COLO668 (cell line): ENCODE data around the gene SFRP5.

Source experiments
- DNase-seq: peaks from one replicate; lab custom pipeline; 2025; ENCODE audit not compliant: unreplicated experiment; lab: John Stamatoyannopoulos, UW

SFRP5 gene

DNA sequence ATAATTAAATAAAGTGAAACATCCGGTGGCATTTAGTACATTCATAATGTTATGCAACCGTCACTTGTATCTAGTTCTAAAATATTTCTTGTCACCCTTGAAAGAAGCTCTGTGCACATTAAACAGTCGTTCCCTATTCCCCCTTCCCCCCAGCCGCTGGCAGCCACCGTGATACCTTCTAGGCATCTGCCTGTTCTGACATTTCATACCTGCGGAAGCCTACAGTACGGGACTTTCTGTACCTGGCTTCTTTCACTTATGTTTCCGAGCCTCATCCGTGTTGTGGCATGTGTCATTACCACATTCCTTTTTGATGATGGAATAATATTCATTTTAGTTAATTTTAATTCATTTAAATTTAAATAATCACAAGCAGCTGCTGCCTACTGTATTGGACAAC, 13.9 kb upstream of the SFRP5 start:
- no peak for DNase-seq

- DNase-seq: no peak
Observed at GRCh38 chr10:97785231-97785630, 13.4 kb upstream of the SFRP5 start.

DNA sequence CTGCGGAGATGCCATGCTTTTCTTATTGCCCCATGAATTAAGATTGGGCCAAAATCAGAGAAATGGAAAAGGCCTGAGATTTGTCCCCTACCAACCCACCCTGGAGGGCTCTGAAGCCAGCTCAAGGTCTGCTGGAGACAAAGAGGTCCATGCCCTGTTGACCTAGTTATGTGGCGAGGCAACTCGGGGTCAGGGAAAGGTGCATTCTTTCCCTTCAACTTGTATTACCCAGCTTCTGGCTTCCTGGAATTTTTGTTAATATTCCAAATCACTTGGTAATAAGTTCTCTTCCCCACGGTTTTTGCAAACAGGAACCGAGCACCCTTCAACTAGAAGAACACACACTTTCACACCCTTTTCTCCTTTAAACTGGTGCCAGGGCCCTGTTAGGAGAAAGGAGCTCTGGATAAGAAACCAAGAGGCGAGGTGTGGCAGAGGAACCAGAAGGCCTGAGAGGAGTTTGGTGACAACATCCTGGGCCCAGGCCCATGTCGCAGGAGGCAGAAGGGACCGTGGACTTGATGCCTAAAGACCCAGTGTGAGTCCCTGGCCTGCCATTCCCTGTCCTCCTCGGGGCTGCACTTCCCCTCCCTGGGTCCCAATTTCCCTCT, 12.5 kb upstream of the SFRP5 start:
- DNase-seq: no peak

- no peak for DNase-seq
Observed at GRCh38 chr10:97782455-97783228, 10.8 kb upstream of the SFRP5 start.

- no peak for DNase-seq
Observed at GRCh38 chr10:97781618-97782331, 10.0 kb upstream of the SFRP5 start.

DNA sequence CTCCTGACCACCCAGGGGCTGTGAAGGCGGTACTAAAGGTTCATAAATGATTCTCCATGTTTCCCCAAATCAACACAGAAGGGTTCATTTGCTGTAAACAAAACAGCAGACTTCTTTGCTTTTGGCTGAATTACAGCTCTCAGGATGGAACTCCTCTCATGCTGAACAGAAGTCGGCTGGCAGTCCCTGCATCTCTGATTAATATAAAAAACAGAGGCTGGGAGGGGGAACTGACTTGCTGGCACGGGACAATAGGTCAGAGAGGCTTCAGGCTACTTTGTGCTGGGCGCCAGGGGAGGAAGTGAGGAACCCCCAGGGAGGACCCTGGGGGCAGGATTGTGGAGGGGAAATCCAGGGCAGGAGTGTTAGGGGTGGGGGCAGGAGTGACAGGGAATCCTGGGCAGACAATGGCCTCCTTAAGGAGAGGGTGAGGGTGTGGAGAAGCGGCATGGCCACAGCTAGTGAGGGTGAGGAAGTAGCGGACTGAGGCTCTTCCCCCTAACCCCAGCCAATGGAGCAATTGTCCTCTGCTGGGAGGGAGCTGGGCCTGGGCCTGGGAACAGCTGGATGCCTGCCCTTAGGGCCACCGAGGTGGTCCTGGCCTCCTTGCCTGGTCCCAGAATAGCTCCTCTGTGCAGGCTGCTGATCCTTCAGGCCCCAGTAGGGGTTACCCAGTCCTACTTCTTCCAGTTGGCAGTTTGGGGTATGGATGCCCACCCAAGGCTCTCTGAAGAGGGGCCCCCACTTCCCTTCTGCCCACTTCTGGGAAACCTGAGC, 9.2 kb upstream of the SFRP5 start:
- no peak for DNase-seq

GRCh38 chr10:97779975-97780374, 8.2 kb upstream of the SFRP5 start:
- no peak for DNase-seq

GRCh38 chr10:97779492-97779891, 7.7 kb upstream of the SFRP5 start:
- DNase-seq: no peak

DNA sequence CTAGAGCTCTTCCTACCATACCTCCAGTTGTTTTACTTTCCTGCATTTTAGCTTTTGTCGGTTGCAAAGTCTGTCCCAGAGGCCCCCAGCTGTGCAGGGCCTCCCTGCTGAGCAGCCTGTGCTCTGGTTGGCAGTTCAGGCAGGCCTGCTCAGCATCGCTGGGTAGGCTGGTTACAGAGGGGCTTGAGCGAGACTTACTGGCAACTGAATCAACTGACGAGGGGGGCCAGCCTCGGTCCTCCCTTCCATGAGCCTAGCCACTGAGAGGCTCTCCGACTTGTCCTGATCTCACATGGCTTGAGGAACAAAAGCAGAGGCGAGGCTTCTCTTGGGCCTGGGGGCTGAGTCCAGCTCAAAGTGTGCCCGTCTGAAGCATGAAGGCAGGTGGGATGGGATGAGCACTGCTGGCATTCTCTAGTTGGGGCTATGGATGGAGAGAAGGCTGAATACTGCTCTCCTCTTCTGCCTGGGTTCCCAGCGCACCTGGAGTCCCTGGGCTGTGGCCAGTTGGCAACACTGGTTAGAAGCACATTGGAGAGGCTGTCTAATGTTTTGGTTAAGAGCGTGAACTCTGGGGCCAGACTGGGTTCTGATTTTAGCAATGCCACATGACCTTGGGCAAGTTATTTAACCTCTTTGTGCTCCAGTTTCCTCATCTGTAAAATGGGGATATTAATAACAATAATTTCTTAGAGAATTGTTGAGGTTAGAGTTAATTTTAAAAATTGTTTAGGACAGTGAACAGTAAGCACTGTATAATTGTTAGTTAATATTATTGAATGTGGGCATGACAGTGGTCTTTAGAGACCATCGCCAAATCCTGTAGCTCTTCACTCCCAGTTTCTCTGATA, 6.9 kb upstream of the SFRP5 start:
- DNase-seq: no peak

DNA sequence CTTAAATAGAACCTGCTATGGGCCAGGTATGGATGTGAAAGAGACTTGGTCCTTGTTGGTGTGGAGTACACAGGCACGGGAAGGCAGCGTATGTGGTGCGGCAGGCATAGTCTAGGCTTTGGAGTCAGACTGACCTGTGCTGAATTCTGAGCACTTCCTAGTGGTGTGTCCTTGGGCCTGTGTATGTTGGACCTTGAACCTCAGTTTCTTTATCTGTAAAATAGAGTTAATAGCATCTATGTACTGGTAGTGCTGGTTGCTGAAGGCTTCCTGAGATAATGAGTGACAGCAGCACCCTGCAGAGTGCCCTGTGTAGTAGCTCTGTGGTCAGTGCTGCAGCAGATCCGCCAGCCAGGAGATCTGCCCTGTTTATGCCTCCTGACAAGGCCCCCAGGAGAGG, 5.3 kb upstream of the SFRP5 start:
- no peak for DNase-seq

DNA sequence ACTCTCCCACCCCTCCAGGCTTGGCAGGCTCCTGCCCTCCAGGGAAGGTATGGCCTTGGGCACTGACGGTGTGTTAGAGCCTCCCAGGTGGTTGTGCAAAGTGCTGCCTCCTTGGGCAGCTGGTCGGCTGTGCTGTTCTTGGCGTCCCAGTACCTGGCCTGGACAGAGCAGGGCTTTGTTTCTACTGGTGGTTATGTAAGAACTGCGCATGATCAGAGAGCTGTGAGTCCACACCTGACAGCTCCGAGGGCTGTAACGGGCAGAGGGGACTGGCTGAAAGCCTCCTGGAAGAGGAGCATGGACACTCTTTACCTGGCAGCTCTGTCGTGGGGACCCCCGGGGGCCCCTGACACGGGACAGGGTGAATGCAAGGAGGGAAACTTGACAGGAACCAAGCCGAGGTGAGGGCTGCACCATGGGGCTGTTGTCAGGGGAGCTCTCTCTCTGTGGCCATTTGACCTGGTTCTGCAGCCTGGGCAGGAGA, 3.1 kb upstream of the SFRP5 start:
- no peak for DNase-seq

DNA sequence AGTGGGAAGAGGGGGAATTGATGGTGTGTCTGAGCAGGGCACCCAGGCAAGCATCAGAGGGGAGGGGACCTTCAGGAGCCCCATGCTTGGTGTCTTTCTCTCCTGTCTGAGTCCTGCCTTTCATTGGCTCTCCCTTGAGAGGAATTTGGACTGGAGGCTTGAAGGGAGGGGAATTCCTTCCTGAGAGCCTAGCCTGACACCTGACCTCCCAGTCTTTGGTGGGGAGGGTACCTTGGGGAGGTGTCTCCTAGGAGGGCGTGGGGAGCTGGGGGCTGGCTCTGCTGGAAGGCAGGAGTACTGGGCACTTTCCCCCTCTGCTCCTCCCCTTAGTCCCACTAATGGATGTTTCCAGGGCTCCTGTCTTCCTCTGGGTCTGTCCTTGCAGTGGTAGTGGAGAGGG, 1.3 kb upstream of the SFRP5 start:
- DNase-seq: no peak

DNA sequence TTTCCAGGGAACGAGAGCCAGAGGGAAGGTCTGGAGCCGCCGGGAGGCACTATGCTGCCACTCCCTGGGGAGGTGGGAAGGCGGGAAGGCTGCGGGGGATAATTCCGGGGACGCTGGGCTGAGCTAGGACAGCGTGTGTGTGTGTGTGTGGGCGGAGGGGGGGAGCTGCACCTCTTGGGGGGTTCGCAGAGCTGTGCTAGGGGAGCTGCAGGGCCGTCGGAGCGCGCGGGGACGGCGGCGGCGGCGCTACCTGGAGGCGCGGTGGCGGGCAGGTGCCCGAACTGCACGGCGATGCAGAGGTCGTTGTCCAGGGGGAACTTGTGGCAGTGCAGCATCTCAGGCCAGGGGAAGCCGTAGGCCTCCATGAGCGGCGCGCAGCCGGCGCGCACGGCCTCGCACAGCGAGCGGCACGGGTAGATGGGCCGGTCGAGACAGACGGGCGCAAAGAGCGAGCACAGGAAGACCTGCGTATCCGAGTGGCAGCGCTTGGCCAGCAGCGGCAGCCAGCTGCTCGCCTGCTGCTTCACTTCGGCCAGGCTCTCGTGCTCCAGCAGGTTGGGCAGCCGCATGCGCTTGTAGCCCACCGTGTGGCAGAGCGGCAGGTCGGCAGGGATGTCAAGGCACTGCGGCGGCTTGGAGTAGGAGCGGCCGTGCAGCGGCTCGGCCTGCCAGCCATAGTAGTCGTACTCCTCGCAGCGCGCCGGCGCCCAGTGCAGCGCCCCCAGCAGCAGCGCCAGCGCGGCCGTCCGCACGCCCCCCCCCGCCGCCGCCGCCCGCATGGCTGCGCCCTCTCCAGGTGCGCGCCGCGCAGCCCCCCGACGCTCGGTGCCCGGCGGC, 526 bp downstream of the SFRP5 start:
- peak; percentile 43 for DNase-seq

- DNase-seq: no peak
Observed at GRCh38 chr10:97770255-97770654, 1.5 kb downstream of the SFRP5 start.

- no peak for DNase-seq
Observed at GRCh38 chr10:97768322-97769315, 3.2 kb downstream of the SFRP5 start.

DNA sequence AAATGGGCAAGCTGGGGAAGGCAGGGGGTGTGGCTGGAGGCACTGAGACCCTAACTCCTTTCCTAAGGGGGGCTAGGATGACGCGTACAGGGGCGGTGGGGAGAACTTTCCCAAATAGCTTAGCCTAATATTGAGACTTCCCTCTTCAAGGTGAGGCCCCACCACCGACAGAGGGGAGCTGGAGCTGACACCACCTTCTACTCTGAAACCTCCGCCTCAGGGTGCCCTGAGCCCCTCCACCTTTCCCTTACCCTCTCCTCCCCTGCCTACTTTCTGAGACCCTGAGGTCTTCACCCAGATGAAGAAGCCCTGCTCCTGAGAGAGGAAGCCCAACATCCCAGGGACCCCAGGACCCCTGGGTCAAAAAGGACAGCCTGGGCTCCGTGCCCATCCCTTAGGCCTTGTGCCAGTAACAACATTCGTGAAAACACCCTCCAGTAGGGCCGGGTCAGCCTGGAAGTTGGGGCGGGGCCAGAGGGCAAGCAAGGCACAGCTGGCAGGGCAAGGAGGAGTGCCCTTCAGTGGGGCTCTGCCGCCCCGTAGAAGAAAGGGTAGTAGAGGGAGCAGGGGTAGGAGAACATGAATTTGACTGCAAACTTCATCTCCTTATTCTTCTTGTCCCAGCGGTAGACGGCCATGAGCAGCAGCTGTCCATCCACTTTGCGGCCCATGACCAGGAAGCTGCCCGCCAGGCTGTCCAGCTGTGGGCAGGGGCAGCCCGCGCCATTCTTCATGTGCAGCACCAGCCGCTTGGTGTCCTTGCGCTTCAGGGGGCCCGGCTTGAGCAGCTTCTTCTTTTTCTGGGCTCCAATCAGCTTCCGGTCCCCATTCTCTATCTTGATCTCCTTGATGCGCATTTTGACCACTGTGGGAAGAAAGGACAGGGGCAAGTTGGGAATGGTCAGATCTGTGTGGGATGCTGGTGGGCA, 4.5 kb downstream of the SFRP5 start:
- no peak for DNase-seq

DNA sequence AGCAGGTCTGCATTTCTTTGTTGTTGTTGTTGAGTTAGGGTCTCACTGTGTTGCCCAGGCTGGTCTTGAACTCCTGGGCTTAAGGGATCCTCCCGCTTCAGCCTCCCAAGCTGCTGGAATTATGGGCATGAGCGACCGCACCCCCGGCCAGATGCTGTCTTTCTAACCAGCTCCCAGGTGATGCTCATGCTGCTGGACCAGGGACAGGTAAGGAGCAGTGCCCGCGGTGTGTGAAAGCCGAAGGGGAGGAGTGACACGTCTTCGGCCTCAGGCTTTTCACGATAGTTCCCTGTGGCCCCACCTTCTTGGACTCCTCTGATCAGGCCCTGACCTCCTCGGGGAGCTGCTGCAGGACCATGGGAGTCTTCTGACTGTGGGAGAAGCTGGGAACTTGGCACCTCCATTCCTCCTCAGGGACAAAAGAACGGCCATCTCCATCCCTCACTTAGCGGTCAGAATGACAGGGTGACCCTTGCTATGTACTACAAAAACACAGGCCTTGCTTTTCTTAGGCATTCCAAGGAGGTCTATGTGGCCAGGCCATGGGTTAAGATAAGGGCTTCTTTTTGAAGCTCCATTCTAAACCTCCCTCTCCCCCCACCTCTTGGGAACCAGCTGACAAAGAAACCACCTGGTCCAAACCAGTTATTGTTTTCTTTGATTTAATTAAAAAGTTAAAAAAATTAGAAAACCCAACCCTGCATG, 5.5 kb downstream of the SFRP5 start:
- DNase-seq: no peak
